ENCODE measurements around the gene FNDC10. TPM values are rescaled to one million over a fixed set of nuclear protein-coding genes. Genes with fewer than 3 reads are reported as not detected.
A peak's percentile ranks its signal among the peaks of the same experiment; 100 is the strongest.

FNDC10 gene
- total RNA-seq, 1 donor from 2014 or later, result 4.2 TPM

DNA sequence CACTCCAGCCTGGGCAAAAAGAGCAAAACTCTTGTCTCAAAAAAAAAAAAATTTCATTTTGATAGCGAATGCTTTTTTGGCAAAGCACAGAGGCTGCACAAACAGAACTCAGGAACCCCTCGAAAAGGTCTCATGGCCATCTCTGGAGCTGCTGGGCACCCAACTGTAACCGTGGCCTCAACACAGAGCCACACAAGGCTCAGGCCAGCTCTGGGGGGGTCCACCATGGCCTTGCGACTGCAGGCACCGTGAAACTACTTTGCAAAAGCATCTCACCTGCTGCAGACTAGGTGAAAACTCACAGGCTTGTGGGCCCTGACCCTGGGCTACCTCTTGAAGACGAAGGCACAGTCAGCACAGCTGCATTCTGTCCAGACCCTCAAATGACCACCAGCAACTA is 43.4 kb downstream of the FNDC10 start:
- Mint-ChIP-seq H3K4me3 (ENCODE audit: low read depth) (no peak overlapping the region), H3K27ac (peak overlapping the region; percentile 37), H3K4me1 (ENCODE audit: low read depth) (no peaks in the 10 kb centered on the region), H3K9me3 (ENCODE audit: low read depth) (no peaks in the 10 kb centered on the region), H3K27me3 (no peaks in the 10 kb centered on the region), H3K36me3 (ENCODE audit: insufficient read depth) (no peaks in the 10 kb centered on the region)
- TF ChIP-seq, protein P1, sequence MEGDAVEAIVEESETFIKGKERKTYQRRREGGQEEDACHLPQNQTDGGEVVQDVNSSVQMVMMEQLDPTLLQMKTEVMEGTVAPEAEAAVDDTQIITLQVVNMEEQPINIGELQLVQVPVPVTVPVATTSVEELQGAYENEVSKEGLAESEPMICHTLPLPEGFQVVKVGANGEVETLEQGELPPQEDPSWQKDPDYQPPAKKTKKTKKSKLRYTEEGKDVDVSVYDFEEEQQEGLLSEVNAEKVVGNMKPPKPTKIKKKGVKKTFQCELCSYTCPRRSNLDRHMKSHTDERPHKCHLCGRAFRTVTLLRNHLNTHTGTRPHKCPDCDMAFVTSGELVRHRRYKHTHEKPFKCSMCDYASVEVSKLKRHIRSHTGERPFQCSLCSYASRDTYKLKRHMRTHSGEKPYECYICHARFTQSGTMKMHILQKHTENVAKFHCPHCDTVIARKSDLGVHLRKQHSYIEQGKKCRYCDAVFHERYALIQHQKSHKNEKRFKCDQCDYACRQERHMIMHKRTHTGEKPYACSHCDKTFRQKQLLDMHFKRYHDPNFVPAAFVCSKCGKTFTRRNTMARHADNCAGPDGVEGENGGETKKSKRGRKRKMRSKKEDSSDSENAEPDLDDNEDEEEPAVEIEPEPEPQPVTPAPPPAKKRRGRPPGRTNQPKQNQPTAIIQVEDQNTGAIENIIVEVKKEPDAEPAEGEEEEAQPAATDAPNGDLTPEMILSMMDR (IDR thresholded peaks at IDR 0.05; ENCODE audit: unreplicated experiment), result no peak
- no peak for DNase-seq (ENCODE audit: low spot score, unreplicated experiment)

DNA sequence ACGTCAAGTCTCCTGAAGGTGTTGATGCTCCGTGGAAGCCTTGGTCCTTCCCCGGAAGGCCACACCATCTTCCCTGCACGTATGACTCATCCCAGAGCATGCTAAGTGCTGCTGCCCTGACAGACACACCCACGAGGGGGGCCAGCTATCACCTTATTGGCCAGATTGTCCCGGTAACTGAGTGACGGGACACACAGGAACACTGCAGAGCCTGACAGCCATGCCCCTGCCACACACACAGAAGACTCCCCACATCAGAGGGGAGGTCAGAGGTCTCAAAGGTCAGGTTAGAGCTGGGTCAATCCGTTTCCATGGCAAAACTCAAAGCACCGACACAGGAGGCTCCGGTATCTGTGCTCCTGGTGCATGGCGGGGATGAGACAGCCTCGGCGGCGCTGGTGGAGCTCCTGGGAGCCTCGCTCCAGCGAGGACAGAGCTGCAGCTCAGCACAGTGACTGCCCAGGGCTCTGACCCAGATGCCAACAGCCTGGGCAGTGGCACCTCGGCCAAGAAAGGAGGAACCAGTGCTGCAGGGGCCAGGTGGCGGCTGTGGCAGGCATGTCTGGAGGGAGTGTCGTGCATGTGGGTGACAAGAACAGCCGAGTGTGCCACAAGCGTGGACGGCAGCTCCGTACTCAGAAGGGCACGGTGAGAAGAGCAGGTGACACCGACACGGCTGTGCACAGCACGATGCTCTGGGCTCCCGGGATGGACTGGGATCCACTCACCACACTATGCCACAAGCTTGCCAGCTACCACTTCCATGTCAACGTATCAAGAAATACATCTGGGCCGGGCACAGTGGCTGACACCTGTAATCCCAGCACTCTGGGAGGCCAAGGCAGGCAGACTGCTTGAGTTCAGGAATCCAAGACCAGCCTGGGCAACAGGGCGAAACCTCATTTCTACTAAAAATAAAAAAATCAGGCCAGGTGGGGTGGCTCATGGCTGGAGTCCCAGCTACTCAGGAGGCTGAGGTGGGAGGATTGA is 44.7 kb downstream of the FNDC10 start:
- Mint-ChIP-seq H3K36me3 (ENCODE audit: insufficient read depth) (no peaks in the 10 kb centered on the region), H3K27ac (no peak overlapping the region), H3K9me3 (ENCODE audit: low read depth) (no peaks in the 10 kb centered on the region), H3K4me3 (ENCODE audit: low read depth) (no peak overlapping the region), H3K27me3 (no peaks in the 10 kb centered on the region), H3K4me1 (ENCODE audit: low read depth) (no peaks in the 10 kb centered on the region)
- TF ChIP-seq, protein P1 (IDR thresholded peaks at IDR 0.05; ENCODE audit: unreplicated experiment), result no peak
- DNase-seq (ENCODE audit: low spot score, unreplicated experiment), result no peak

DNA sequence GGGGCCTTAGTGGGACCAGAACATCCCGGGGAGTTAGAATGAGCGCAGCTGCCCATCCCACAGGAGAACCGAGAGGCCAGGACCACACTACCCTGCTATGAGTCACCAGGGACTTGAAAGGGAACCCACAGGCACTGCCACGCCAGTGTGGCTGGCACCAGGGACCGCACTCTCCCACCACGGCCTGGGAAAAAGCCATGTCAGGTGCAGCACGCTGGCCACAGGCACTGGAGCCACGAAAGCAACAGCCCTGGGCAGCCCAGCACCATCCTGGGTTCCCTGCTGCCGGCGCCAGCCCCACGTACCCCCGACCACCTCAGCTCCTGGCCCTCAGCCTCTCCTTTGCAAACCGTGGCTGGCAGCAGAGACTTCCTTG is 45.4 kb downstream of the FNDC10 start:
- Mint-ChIP-seq H3K27me3 (no peaks in the 10 kb centered on the region), H3K27ac (no peak overlapping the region), H3K36me3 (ENCODE audit: insufficient read depth) (no peaks in the 10 kb centered on the region), H3K4me1 (ENCODE audit: low read depth) (no peaks in the 10 kb centered on the region), H3K4me3 (ENCODE audit: low read depth) (no peak overlapping the region), H3K9me3 (ENCODE audit: low read depth) (no peaks in the 10 kb centered on the region)
- TF ChIP-seq, protein P1 (IDR thresholded peaks at IDR 0.05; ENCODE audit: unreplicated experiment), result no peak
- no peak for DNase-seq (ENCODE audit: low spot score, unreplicated experiment)

DNA sequence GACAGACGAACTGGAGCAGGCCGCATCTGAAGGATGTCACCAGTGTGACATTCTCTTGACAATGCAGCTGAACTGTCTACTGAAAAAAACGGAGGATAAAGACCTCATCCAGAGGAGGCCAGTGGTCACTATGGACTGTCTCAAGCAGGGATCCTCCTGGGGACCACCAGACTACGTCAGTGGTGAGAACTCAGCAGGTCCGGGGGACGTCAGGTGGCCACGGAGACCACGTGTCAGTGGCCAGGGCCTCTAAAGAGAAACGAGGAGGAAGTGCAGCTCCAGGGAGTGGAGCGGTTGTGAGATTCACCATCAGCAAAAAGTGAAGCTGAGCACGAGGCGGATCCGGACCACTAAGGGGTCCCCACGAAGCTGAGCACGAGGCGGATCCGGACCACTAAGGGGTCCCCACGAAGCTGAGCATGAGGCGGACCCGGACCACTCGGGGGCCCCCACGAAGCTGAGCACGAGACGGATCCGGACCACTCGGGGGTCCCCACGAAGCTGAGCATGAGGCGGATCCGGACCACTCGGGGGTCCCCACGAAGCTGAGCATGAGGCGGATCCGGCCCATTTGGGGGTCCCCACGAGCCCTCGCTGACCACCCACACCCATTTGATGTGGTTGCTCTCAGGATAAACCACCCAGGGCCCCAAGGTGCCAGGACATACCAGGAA is 46.0 kb downstream of the FNDC10 start:
- Mint-ChIP-seq H3K27ac (no peak overlapping the region), H3K4me3 (ENCODE audit: low read depth) (no peak overlapping the region), H3K36me3 (ENCODE audit: insufficient read depth) (no peaks in the 10 kb centered on the region), H3K4me1 (ENCODE audit: low read depth) (no peaks in the 10 kb centered on the region), H3K9me3 (ENCODE audit: low read depth) (no peaks in the 10 kb centered on the region), H3K27me3 (no peaks in the 10 kb centered on the region)
- TF ChIP-seq, protein P1 (IDR thresholded peaks at IDR 0.05; ENCODE audit: unreplicated experiment), result no peak
- DNase-seq (ENCODE audit: low spot score, unreplicated experiment), result no peak

DNA sequence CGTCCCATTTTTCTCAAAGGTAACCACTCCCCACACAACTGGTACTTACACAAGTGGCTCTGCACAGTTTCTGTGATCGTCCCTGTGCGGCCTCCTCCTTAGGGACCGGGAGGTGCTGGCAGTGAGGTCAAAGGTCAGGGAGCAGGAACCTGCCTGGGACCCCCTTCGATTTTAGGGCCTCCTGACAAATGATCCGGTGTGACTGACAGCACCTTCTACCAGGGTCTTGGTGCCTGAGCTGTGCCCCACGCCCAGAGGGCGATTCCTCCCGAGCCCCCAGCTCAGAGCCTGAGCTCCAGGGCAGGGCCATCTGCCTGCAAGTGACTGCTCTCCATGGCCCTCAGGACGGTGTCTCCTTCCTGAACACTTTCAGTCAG is 47.7 kb downstream of the FNDC10 start:
- H3K9me3 Mint-ChIP-seq (ENCODE audit: low read depth), result no peaks in the 10 kb centered on the region
- H3K27ac Mint-ChIP-seq, result no peak overlapping the region
- H3K36me3 Mint-ChIP-seq (ENCODE audit: insufficient read depth), result no peaks in the 10 kb centered on the region
- H3K27me3 Mint-ChIP-seq, result no peaks in the 10 kb centered on the region
- TF ChIP-seq, protein P1 (IDR thresholded peaks at IDR 0.05; ENCODE audit: unreplicated experiment), result no peak
- no peak for DNase-seq (ENCODE audit: low spot score, unreplicated experiment)
- no peak overlapping the region for H3K4me3 Mint-ChIP-seq (ENCODE audit: low read depth)
- no peaks in the 10 kb centered on the region for H3K4me1 Mint-ChIP-seq (ENCODE audit: low read depth)
